ENCODE measurements around the gene ABL2.
A peak's percentile ranks its signal among the peaks of the same experiment; 100 is the strongest.

Gene ABL2

GRCh38 chr1:179089827-179090482, 139.5 kb downstream of the ABL2 start:
- no peak for DNase-seq

DNA sequence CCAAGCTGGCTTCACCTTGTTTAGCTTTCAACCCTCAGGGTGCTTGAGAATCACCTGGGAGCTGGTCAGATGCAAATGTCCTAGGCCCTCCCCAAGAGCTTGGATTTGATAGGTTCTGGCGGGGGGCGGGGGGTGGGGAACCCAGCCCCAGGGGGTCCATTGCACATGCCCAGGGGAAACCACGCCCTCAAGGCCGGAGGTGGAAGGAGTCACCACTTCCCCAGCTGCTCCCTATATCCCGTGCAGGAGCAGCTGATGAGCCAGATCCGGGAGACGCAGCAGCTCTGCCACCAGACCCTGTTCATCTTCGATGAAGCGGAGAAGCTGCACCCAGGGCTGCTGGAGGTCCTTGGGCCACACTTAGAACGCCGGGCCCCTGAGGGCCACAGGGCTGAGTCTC, 141.8 kb downstream of the ABL2 start:
- no peak for DNase-seq

DNA sequence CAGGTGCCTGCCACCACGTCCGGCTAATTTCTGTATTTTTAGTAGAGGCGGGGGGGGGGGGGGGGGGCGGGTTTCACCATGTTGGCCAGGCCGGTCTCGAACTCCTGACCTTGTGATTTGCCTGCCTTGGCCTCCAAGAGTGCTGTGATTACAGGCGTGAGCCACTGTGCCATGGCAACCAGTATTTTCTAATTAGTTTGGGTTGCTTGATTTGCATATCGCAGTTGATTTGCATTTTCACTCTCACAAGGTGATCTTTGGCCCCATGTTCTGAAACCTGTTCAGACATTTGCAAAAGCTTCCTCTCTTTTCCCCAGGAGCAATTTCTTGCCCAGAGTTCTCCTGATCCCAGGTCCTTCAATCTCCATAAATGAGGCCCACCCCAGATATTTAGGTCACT, 145.9 kb downstream of the ABL2 start:
- DNase-seq, result no peak

DNA sequence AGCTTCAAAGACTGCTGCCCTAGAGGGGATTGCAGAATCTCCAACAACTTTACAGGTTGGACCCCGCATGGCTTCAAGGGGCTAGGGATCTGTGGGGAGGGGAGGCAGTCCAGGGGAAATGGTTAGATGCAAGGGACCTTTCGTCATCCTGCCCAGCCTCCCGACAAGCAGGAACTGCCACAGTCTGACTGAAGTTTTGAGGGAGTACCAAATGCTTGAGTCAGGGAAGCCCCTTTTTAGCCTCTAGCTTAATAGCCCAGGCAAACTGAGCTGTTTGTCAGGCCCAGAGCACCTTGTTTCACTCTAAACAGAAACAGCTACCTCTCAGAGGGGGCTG, 146.5 kb downstream of the ABL2 start:
- no peak for DNase-seq

- no peak for DNase-seq
Observed at GRCh38 chr1:179082333-179082998, 147.0 kb downstream of the ABL2 start.

- peak; percentile 81 for DNase-seq
Observed at GRCh38 chr1:179081687-179082332, 147.7 kb downstream of the ABL2 start, which contains the start of gene TOR3A. TSS of gene TOR3A (plus strand) at chr1:179082070. CDS start at chr1:179082129, 59 bp downstream.

GRCh38 chr1:179080866-179081686, 148.4 kb downstream of the ABL2 start:
- no peak for DNase-seq

DNA sequence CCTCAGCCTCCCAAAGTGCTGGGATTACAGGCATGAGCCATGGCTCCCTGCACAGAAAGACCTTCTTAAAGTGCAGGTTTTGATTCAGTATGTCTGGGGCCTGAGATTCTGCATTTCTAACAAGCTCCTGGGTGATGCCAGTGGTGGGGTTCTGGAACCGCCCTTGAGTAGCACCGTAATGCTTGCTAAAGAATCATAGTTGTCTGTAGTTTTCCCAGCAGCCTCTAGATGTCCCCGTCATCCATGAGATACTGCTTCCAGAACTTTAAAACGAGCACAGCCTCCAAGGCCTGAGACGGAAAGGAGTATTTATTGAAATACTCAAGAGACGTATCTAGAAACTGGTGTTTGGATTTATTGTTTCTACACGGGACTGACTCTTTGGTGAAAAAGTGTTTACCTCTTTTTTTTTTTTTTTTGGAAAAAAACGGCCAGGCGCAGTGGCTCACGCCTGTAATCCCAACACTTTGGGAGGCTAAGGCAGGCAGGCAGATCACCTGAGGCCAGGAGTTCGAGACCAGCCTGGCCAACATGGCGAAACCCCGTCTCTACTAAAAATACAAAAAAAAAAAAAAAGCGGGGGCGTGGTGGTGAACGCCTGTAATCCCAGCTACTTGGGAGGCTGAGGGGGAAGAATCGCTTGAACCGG, 150.2 kb downstream of the ABL2 start:
- DNase-seq, result peak; percentile 38

GRCh38 chr1:179077396-179077795, 152.1 kb downstream of the ABL2 start:
- DNase-seq, result no peak

- DNase-seq, result no peak
Observed at GRCh38 chr1:179066471-179066870, 163.0 kb downstream of the ABL2 start.

GRCh38 chr1:179061360-179062282, 167.9 kb downstream of the ABL2 start:
- DNase-seq, result no peak

DNA sequence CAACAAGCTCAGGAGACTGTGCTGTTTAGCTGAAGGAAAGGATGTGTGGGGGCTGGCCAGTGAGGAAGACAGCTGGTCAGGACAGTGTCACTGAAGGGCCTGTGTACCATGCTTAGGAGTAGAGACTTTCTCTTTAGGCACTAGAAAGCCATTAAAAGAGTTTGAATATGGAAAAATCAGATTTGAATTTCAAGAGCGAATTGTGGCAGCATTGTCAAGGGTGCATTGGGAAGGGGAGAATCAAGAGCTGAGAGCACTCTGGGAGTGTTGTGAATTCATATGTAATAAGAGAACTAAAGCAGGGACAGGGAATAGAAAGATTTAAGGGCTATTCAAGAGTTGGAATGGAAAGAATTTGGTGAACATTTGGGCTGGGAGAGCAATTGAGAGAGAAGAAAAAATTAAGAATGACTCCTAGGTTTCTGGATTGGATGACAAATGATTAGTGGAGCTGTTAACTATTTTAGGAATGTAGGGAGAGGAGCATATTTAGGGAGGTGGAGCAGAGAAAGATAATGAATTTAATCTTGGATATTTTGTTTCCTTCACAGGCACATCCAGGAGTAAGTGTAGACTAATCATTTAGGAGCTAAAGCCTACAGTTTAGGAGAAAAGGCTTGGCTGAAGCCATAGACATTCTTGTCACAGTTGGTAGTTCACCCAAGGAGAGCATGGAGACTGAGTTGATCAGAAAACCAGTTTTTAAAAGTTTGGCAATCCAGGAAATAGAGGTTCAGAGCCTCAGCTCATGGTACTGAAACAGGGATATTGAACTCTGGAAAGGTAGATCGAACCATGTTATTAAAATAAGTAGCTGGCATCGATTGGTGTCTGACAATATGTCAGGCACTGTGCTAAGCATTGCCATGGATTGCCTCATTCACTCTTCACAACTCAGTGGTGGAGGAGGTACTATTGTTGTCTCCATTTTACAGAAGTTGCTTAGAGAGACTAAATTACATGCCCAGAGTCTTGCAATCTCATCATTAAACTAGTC, 170.7 kb downstream of the ABL2 start:
- DNase-seq, result no peak

DNA sequence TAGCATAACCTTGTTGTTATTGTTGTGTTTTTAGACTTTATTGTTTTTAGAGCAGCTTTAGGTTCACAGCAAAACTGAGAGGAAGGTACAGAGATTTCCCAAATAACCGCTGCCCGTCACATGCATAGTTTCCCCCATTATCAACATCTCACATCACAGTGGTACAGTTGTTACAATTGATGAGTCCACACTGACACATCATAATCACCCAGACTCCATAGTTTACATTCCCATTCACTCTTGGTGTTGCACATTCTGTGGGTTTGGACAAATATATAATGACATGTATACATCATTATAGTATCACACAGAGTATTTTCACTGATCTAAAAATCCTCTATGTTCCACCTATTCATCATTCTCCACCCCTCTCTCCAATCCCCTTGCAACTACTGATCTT, 173.5 kb downstream of the ABL2 start:
- no peak for DNase-seq

- no peak for DNase-seq
Observed at GRCh38 chr1:179053486-179053885, 176.0 kb downstream of the ABL2 start.

DNA sequence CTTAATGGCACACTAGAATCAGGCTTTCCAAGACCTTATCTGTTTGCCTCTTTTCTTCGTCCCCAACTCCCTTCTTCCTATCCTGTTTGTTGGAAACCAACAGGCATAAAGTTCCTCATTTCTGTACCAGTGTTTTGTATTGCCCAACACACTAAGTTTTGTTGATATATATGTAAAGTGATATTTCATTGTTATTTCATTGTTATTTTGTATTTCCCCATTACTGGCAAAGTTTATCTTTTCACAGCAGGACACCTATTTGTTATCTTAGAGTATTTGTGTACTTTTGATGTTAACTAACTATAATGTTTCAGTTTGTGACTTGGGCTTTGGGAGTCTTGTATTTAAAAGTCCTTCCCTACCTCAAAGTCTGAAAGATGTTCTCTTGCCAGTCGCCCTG, 176.7 kb downstream of the ABL2 start:
- DNase-seq, result no peak
